HL-60/S4 (cell line): Measurements from ENCODE around the gene FNDC3B.
"Not testable (repeated sequence)": the region's sequence is repeated elsewhere in the genome, so short reads cannot be mapped to it uniquely, and the experiment has no call there.

ENCODE experiments used
- in situ Hi-C: fragments of 300-500 bp; cut with MboI; formaldehyde crosslinking; loops from 2 replicates; pipeline ENCODE4 v1.14.3; 2022; ENCODE audit warnings: low sequenced_read_pairs

Gene FNDC3B

GRCh38 chr3:172030181-172030580 is 9.2 kb upstream of the FNDC3B start:
- in situ Hi-C loops: loop anchor here (10.0 kb wide), 1 partner anchor 95 kb away; no protein-coding TSS in a partner anchor

- in situ Hi-C loops: loop anchor here (10.0 kb wide), 1 partner anchor 97 kb away; no protein-coding TSS in a partner anchor
Observed at GRCh38 chr3:172031996-172032395, 7.4 kb upstream of the FNDC3B start.

GRCh38 chr3:172033396-172033795 is 6.0 kb upstream of the FNDC3B start:
- in situ Hi-C loops: loop anchor here (10.0 kb wide), 1 partner anchor 99 kb away; no protein-coding TSS in a partner anchor

- in situ Hi-C loops: loop anchor here (10.0 kb wide), 1 partner anchor 100 kb away; no protein-coding TSS in a partner anchor
Observed at GRCh38 chr3:172034786-172035685, 4.3 kb upstream of the FNDC3B start.

- in situ Hi-C loops: loop anchor here (10.0 kb wide), 1 partner anchor 102 kb away; no protein-coding TSS in a partner anchor
Observed at GRCh38 chr3:172036541-172037215, 2.7 kb upstream of the FNDC3B start.

GRCh38 chr3:172038798-172039435 is 461 bp upstream of the FNDC3B start:
- in situ Hi-C loops: loop anchor here (10.0 kb wide), 1 partner anchor 104 kb away; no protein-coding TSS in a partner anchor

GRCh38 chr3:172040078-172040980 is 951 bp downstream of the FNDC3B start:
- in situ Hi-C loops: no loop called here

- in situ Hi-C loops: no loop called here
Observed at GRCh38 chr3:172040981-172041963, 1.9 kb downstream of the FNDC3B start.

GRCh38 chr3:172042136-172042662 is 2.8 kb downstream of the FNDC3B start:
- in situ Hi-C loops: no loop called here

GRCh38 chr3:172042663-172043179 is 3.3 kb downstream of the FNDC3B start:
- in situ Hi-C loops: not testable (repeated sequence)

- in situ Hi-C loops: no loop called here
Observed at GRCh38 chr3:172043233-172043632, 3.9 kb downstream of the FNDC3B start.

- in situ Hi-C loops: no loop called here
Observed at GRCh38 chr3:172043766-172044165, 4.4 kb downstream of the FNDC3B start.

GRCh38 chr3:172044833-172045585 is 5.6 kb downstream of the FNDC3B start:
- in situ Hi-C loops: no loop called here

GRCh38 chr3:172046268-172046915 is 7.0 kb downstream of the FNDC3B start:
- in situ Hi-C loops: no loop called here

GRCh38 chr3:172047567-172048115 is 8.3 kb downstream of the FNDC3B start:
- in situ Hi-C loops: no loop called here

GRCh38 chr3:172048599-172048998 is 9.2 kb downstream of the FNDC3B start:
- in situ Hi-C loops: no loop called here
